Caco-2 (cell line): ENCODE measurements around the gene REPS2. TPM values are rescaled to one million over a fixed set of nuclear protein-coding genes. Genes with fewer than 3 reads are reported as not detected.

ENCODE experiments used
- BruUV-seq: library from RNA; stranded (reverse); fragments of 400-500 nt; replicated peaks from 2 replicates; lab custom pipeline; 2021; lab: Mats Ljungman, UMichigan
- CTCF ChIA-PET: fragments of 300-600 bp; sonication (Branson Sonifier 250); formaldehyde crosslinking; loops from one replicate; lab custom pipeline; 2022; ENCODE audit warnings: antibody characterized with exemption; lab: Charles Lee
- POLR2A ChIA-PET: fragments of 300-600 bp; sonication (Branson Sonifier 250); formaldehyde crosslinking; loops from one replicate; lab custom pipeline; 2022; ENCODE audit warnings: antibody characterized with exemption; lab: Charles Lee
- DNase-seq, 2 experiments: peaks; one replicate each; pipeline versions ENCODE4 v3.0.0 to v3.0.0-alpha.2; 2020 to 2022
- H3K27me3 ChIP-seq: replicated peaks from 2 replicates; pipeline ENCODE4 v1.6.0; 2011; ENCODE audit warnings: low read length; ENCODE audit not compliant: control insufficient read depth, insufficient read depth
- H3K36me3 ChIP-seq: 2 replicates; pipeline ENCODE4 v1.5.1; 2011; ENCODE audit warnings: low read length; ENCODE audit not compliant: control insufficient read depth, insufficient read depth
- H3K4me1 ChIP-seq: fragments of 250-450 bp; sonication (Bioruptor Pico); 2 replicates; pipeline ENCODE4 v1.5.1; 2020; ENCODE audit warnings: mild to moderate bottlenecking
- H3K4me3 ChIP-seq: 2 replicates; pipeline ENCODE4 v1.5.1; 2011; ENCODE audit warnings: low read depth, mild to moderate bottlenecking, control low read depth, low read length
- H3K9me3 ChIP-seq: fragments of 250-450 bp; sonication (Bioruptor Pico); 2 replicates; pipeline ENCODE4 v1.5.1; 2020; ENCODE audit warnings: mild to moderate bottlenecking, moderate library complexity
- H3K27ac Mint-ChIP-seq: one replicate; pipeline ENCODE4 v1.8.0; 2022; ENCODE audit warnings: mixed read lengths; ENCODE audit not compliant: unreplicated experiment
- H3K27me3 Mint-ChIP-seq: one replicate; pipeline ENCODE4 v1.8.0; 2022; ENCODE audit warnings: mixed read lengths; ENCODE audit not compliant: insufficient read depth, unreplicated experiment
- H3K36me3 Mint-ChIP-seq: one replicate; pipeline ENCODE4 v1.8.0; 2022; ENCODE audit warnings: mild to moderate bottlenecking, mixed read lengths; ENCODE audit not compliant: insufficient read depth, unreplicated experiment
- H3K4me1 Mint-ChIP-seq: one replicate; pipeline ENCODE4 v1.8.0; 2022; ENCODE audit warnings: low read depth, mixed read lengths; ENCODE audit not compliant: unreplicated experiment
- H3K4me3 Mint-ChIP-seq: one replicate; pipeline ENCODE4 v1.8.0; 2022; ENCODE audit warnings: mild to moderate bottlenecking, moderate library complexity, mixed read lengths; ENCODE audit not compliant: unreplicated experiment
- H3K9me3 Mint-ChIP-seq: one replicate; pipeline ENCODE4 v1.8.0; 2022; ENCODE audit warnings: mixed read lengths; ENCODE audit not compliant: unreplicated experiment
- CTCF ChIP-seq, 2 experiments: fragments of 200-600 bp in 1 of 2; IDR thresholded peaks; 1 replicate in 1 of 2; 2 replicates in 1 of 2; pipeline versions ENCODE4 v1.5.1 to v1.8.0; 2011 to 2022; ENCODE audit warnings: antibody characterized with exemption in 1 of 2, control low read depth in 1 of 2, inconsistent platforms in 1 of 2, low read depth in 1 of 2, low read length in 1 of 2, mild to moderate bottlenecking in 1 of 2, moderate library complexity in 1 of 2; ENCODE audit not compliant: insufficient read depth in 1 of 2, severe bottlenecking in 1 of 2, unreplicated experiment in 1 of 2
- intact Hi-C: fragments of 100-400 bp; cut with micrococcal nuclease; formaldehyde crosslinking; loops from one replicate; pipeline ENCODE4 v1.10.0; 2022; ENCODE audit not compliant: unreplicated experiment
- total RNA-seq: library from RNA; stranded (reverse); gene quantifications from 2 replicates; pipeline ENCODE4 v1.2.3, GENCODE V29; 2022

The REPS2 gene
- total RNA-seq, 1 experiment from 2014 or later, result 0.86 TPM

GRCh38 chrX:17161991-17162390 is 215.5 kb downstream of the REPS2 start:
- DNase-seq, result no peak
- Histone ChIP-seq H3K4me1 (no peaks in the 10 kb centered on the region), H3K4me3 (no peak overlapping the region), H3K36me3 (no peaks in the 10 kb centered on the region), H3K9me3 (no peaks in the 10 kb centered on the region), H3K27me3 (no peaks in the 10 kb centered on the region)
- no peak overlapping the region for H3K27ac Mint-ChIP-seq
- H3K36me3 Mint-ChIP-seq, result no peaks in the 10 kb centered on the region
- CTCF ChIA-PET, result no interaction called here
- peaks cover 23% of the 10 kb centered on the region for H3K9me3 Mint-ChIP-seq
- intact Hi-C loops, result no loop called here
- no peaks in the 10 kb centered on the region for H3K27me3 Mint-ChIP-seq
- no peak for TF ChIP-seq CTCF (IDR thresholded peaks at IDR 0.05; ENCODE audit: insufficient read depth in 1 of 2, low read depth in 1 of 2, low read length in 1 of 2, severe bottlenecking in 1 of 2, unreplicated experiment in 1 of 2)
- BruUV-seq, result no TSS peak
- no peaks in the 10 kb centered on the region for H3K4me1 Mint-ChIP-seq
- POLR2A ChIA-PET, result no interaction called here
- no peak overlapping the region for H3K4me3 Mint-ChIP-seq

- no peak for DNase-seq
- Histone ChIP-seq H3K27me3 (no peaks in the 10 kb centered on the region), H3K4me1 (no peaks in the 10 kb centered on the region), H3K4me3 (no peak overlapping the region), H3K36me3 (no peaks in the 10 kb centered on the region), H3K9me3 (no peaks in the 10 kb centered on the region)
- Mint-ChIP-seq H3K4me3 (no peak overlapping the region), H3K27ac (no peak overlapping the region), H3K4me1 (no peaks in the 10 kb centered on the region), H3K27me3 (no peaks in the 10 kb centered on the region), H3K36me3 (no peaks in the 10 kb centered on the region), H3K9me3 (peaks cover 23% of the 10 kb centered on the region)
- intact Hi-C loops, result no loop called here
- ChIA-PET POLR2A (no interaction called here), CTCF (no interaction called here)
- BruUV-seq, result no TSS peak
- no peak for TF ChIP-seq CTCF (IDR thresholded peaks at IDR 0.05; ENCODE audit: insufficient read depth in 1 of 2, low read depth in 1 of 2, low read length in 1 of 2, severe bottlenecking in 1 of 2, unreplicated experiment in 1 of 2)
Observed at GRCh38 chrX:17164079-17164478, 217.6 kb downstream of the REPS2 start.

GRCh38 chrX:17164941-17165340 is 218.5 kb downstream of the REPS2 start:
- no peaks in the 10 kb centered on the region for H3K36me3 Mint-ChIP-seq
- peaks cover 23% of the 10 kb centered on the region for H3K9me3 Mint-ChIP-seq
- H3K4me1 ChIP-seq, result no peaks in the 10 kb centered on the region
- H3K27ac Mint-ChIP-seq, result no peak overlapping the region
- TF ChIP-seq CTCF (IDR thresholded peaks at IDR 0.05; ENCODE audit: insufficient read depth in 1 of 2, low read depth in 1 of 2, low read length in 1 of 2, severe bottlenecking in 1 of 2, unreplicated experiment in 1 of 2), result no peak
- DNase-seq, result no peak
- no TSS peak for BruUV-seq
- H3K4me3 ChIP-seq, result no peak overlapping the region
- H3K27me3 ChIP-seq, result no peaks in the 10 kb centered on the region
- H3K36me3 ChIP-seq, result no peaks in the 10 kb centered on the region
- H3K27me3 Mint-ChIP-seq, result no peaks in the 10 kb centered on the region
- H3K4me3 Mint-ChIP-seq, result no peak overlapping the region
- H3K4me1 Mint-ChIP-seq, result no peaks in the 10 kb centered on the region
- POLR2A ChIA-PET, result no interaction called here
- CTCF ChIA-PET, result no interaction called here
- intact Hi-C loops, result no loop called here
- no peaks in the 10 kb centered on the region for H3K9me3 ChIP-seq
